Neural cell (in vitro differentiated cells): ENCODE data around the gene TENT5C. TPM values are rescaled to one million over a fixed set of nuclear protein-coding genes. Genes with fewer than 3 reads are reported as not detected.

ENCODE experiments used
- H2AFZ ChIP-seq: fragments of 200-600, 300-800 bp; sonication (generic), shearing (Covaris generic); 2 replicates; pipeline ENCODE4 v1.6.0; 2014; ENCODE audit warnings: low read depth, mild to moderate bottlenecking, antibody characterized with exemption, low read length, moderate library complexity
- H3F3A ChIP-seq: fragments of 200-600 bp; shearing (Covaris generic); 2 replicates; pipeline ENCODE4 v1.6.1; 2016; ENCODE audit warnings: mild to moderate bottlenecking, moderate library complexity, mixed read lengths, antibody characterized with exemption, low read length; ENCODE audit not compliant: insufficient read depth, poor library complexity, severe bottlenecking
- H3K27ac ChIP-seq: fragments of 200-600, 300-800 bp; sonication (generic), shearing (Covaris generic); 2 replicates; pipeline ENCODE4 v1.5.1; 2014; ENCODE audit warnings: mild to moderate bottlenecking, low read length, moderate library complexity
- H3K27me3 ChIP-seq: fragments of 300-800, 200-600 bp; sonication (generic), shearing (Covaris generic); 2 replicates; pipeline ENCODE4 v1.6.0; 2014; ENCODE audit warnings: mild to moderate bottlenecking, low read depth, low read length, moderate library complexity; ENCODE audit not compliant: insufficient read depth
- H3K36me3 ChIP-seq: fragments of 300-800, 200-600 bp; sonication (generic), shearing (Covaris generic); 2 replicates; pipeline ENCODE4 v1.5.1; 2014; ENCODE audit warnings: mild to moderate bottlenecking, antibody characterized with exemption, low read length, moderate library complexity; ENCODE audit not compliant: insufficient read depth
- H3K4me2 ChIP-seq: fragments of 300-800, 200-600 bp; sonication (generic), shearing (Covaris generic); 2 replicates; pipeline ENCODE4 v1.6.0; 2014; ENCODE audit warnings: mild to moderate bottlenecking, low read length
- H3K4me3 ChIP-seq: fragments of 300-800, 200-600 bp; sonication (generic), shearing (Covaris generic); 2 replicates; pipeline ENCODE4 v1.5.1; 2014; ENCODE audit warnings: mild to moderate bottlenecking, low read length, moderate library complexity
- H3K79me2 ChIP-seq: fragments of 200-600 bp; shearing (Covaris generic); replicated peaks from 2 replicates; pipeline ENCODE4 v1.6.0; 2014; ENCODE audit warnings: mild to moderate bottlenecking, low read length, moderate library complexity; ENCODE audit not compliant: insufficient read depth
- H3K9ac ChIP-seq: fragments of 300-800, 200-600 bp; sonication (generic), shearing (Covaris generic); 2 replicates; pipeline ENCODE4 v1.6.1; 2016; ENCODE audit warnings: mild to moderate bottlenecking, low read length, mixed read lengths
- H3K9me2 ChIP-seq: fragments of 200-600 bp; shearing (Covaris generic); 2 replicates; pipeline ENCODE4 v1.6.1; 2016; ENCODE audit warnings: mild to moderate bottlenecking, low read length, mixed read lengths; ENCODE audit not compliant: insufficient read depth
- H3K9me3 ChIP-seq: fragments of 200-600, 300-800 bp; sonication (generic), shearing (Covaris generic); 2 replicates; pipeline ENCODE4 v1.6.1; 2016; ENCODE audit warnings: mild to moderate bottlenecking, mixed run types, low read length, moderate library complexity, mixed read lengths
- H4K20me1 ChIP-seq: fragments of 200-600 bp; shearing (Covaris generic); 2 replicates; pipeline ENCODE4 v1.6.1; 2016; ENCODE audit warnings: mild to moderate bottlenecking, mixed run types; ENCODE audit not compliant: insufficient read depth
- CTCF ChIP-seq: fragments of 450-650 bp; IDR thresholded peaks from 2 replicates; pipeline ENCODE4 v1.5.1; 2014; ENCODE audit warnings: antibody characterized with exemption, mild to moderate bottlenecking, moderate library complexity; ENCODE audit not compliant: poor library complexity, severe bottlenecking
- EP300 ChIP-seq: fragments of 450-650 bp; conservative IDR thresholded peaks from 2 replicates; pipeline ENCODE4 v1.6.1; 2014; ENCODE audit warnings: antibody characterized with exemption, mild to moderate bottlenecking, moderate library complexity; ENCODE audit not compliant: poor library complexity, severe bottlenecking
- EZH2 ChIP-seq: fragments of 200-600, 300-800 bp; shearing (Covaris generic), sonication (generic); IDR thresholded peaks from 2 replicates; pipeline ENCODE4 v1.6.1; 2014; ENCODE audit warnings: antibody characterized with exemption, low read length, borderline replicate concordance, mild to moderate bottlenecking; ENCODE audit not compliant: insufficient read depth, poor library complexity, severe bottlenecking
- MXI1 ChIP-seq: fragments of 450-650 bp; conservative IDR thresholded peaks from 2 replicates; pipeline ENCODE4 v1.6.1; 2014; ENCODE audit warnings: antibody characterized with exemption, mild to moderate bottlenecking; ENCODE audit not compliant: poor library complexity, severe bottlenecking
- POLR2AphosphoS5 ChIP-seq: IDR thresholded peaks from 2 replicates; pipeline ENCODE4 v1.6.1; 2012
- RAD21 ChIP-seq: fragments of 450-650 bp; conservative IDR thresholded peaks from 2 replicates; pipeline ENCODE4 v1.6.1; 2014; ENCODE audit warnings: antibody characterized with exemption, mild to moderate bottlenecking, moderate library complexity
- REST ChIP-seq: IDR thresholded peaks from 2 replicates; pipeline ENCODE4 v1.6.1; 2012; ENCODE audit warnings: borderline replicate concordance
- SMC3 ChIP-seq: fragments of 450-650 bp; conservative IDR thresholded peaks from 2 replicates; pipeline ENCODE4 v1.6.1; 2014; ENCODE audit warnings: antibody characterized with exemption, mild to moderate bottlenecking, moderate library complexity; ENCODE audit not compliant: poor library complexity
- TAF1 ChIP-seq: IDR thresholded peaks from 2 replicates; pipeline ENCODE4 v1.6.1; 2012; ENCODE audit warnings: low read depth
- polyA plus RNA-seq: library from polyadenylated mRNA; depleted of rRNA; stranded (reverse); fragments of >200 nt; gene quantifications from 2 replicates; pipeline ENCODE4 v1.2.3, GENCODE V29; 2014

TENT5C gene
- polyA plus RNA-seq, 1 donor from 2014 or later: 0.05 TPM

- H4K20me1 ChIP-seq: no peaks in the 10 kb centered on the region
- TF ChIP-seq CTCF: no peak
- no peak for TF ChIP-seq REST
- TF ChIP-seq POLR2AphosphoS5: no peak
- TF ChIP-seq EZH2: no peak
- no peak for TF ChIP-seq RAD21
- TF ChIP-seq MXI1: no peak
- TF ChIP-seq EP300: no peak
- no peak overlapping the region for H3K4me3 ChIP-seq
- H3K79me2 ChIP-seq: no peaks in the 10 kb centered on the region
- H3F3A ChIP-seq: no peaks in the 10 kb centered on the region
- H3K36me3 ChIP-seq: no peaks in the 10 kb centered on the region
- H3K9me3 ChIP-seq: no peaks in the 10 kb centered on the region
- H3K27ac ChIP-seq: no peak overlapping the region
- no peak overlapping the region for H2AFZ ChIP-seq
- no peaks in the 10 kb centered on the region for H3K27me3 ChIP-seq
- H3K9me2 ChIP-seq: no peaks in the 10 kb centered on the region
- H3K4me2 ChIP-seq: no peak overlapping the region
- H3K9ac ChIP-seq: no peak overlapping the region
Observed at GRCh38 chr1:117615474-117615873, 9.6 kb downstream of the TENT5C start.

- Histone ChIP-seq H3K9ac (no peak overlapping the region), H4K20me1 (no peaks in the 10 kb centered on the region), H3K36me3 (no peaks in the 10 kb centered on the region), H3F3A (no peaks in the 10 kb centered on the region), H3K4me2 (no peak overlapping the region), H3K9me2 (no peaks in the 10 kb centered on the region), H3K79me2 (no peaks in the 10 kb centered on the region), H3K9me3 (no peaks in the 10 kb centered on the region), H3K27me3 (no peaks in the 10 kb centered on the region), H3K4me3 (no peak overlapping the region), H3K27ac (no peak overlapping the region), H2AFZ (no peak overlapping the region)
- TF ChIP-seq RAD21 (no peak), REST (no peak), SMC3 (no peak), POLR2AphosphoS5 (no peak), TAF1 (no peak), CTCF (no peak), MXI1 (no peak), EZH2 (no peak), EP300 (no peak)
Observed at GRCh38 chr1:117616356-117616755, 10.5 kb downstream of the TENT5C start.
